ENCODE results near the gene ARL15.

GRCh38 chr5:54109626-54110330, 200.6 kb downstream of the ARL15 start:
- TF ChIP-seq, protein P1, sequence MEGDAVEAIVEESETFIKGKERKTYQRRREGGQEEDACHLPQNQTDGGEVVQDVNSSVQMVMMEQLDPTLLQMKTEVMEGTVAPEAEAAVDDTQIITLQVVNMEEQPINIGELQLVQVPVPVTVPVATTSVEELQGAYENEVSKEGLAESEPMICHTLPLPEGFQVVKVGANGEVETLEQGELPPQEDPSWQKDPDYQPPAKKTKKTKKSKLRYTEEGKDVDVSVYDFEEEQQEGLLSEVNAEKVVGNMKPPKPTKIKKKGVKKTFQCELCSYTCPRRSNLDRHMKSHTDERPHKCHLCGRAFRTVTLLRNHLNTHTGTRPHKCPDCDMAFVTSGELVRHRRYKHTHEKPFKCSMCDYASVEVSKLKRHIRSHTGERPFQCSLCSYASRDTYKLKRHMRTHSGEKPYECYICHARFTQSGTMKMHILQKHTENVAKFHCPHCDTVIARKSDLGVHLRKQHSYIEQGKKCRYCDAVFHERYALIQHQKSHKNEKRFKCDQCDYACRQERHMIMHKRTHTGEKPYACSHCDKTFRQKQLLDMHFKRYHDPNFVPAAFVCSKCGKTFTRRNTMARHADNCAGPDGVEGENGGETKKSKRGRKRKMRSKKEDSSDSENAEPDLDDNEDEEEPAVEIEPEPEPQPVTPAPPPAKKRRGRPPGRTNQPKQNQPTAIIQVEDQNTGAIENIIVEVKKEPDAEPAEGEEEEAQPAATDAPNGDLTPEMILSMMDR (IDR thresholded peaks at IDR 0.05) = no peak
- no peak for TF ChIP-seq POLR2A (IDR thresholded peaks at IDR 0.05)

Data from upper lobe of left lung (tissue), 4 donors.